CD4-positive, CD25-positive, alpha-beta regulatory T cell (primary cell): ENCODE data around the gene LRRC40. TPM values are rescaled to one million over a fixed set of nuclear protein-coding genes. Genes with fewer than 3 reads are reported as not detected.

Experiments
- ATAC-seq, 2 donors: fragments of 150-1000 bp; cut with Tn5 transposase; one replicate each; pipeline ENCODE4 v1.10.0; 2021; ENCODE audit warnings: low read depth in 2 of 2, moderate number of reproducible peaks in 2 of 2, moderate library complexity in 1 of 2
- DNase-seq, 3 donors: peaks; one replicate each; pipeline versions ENCODE4 v3.0.0 to v3.0.0-alpha.2; 2012 to 2022; ENCODE audit warnings: mixed read lengths in 1 of 3
- H3K27ac ChIP-seq: one replicate; pipeline ENCODE4 v1.7.0; 2013; ENCODE audit warnings: mild to moderate bottlenecking, low read length; ENCODE audit not compliant: insufficient read depth, poor library complexity, severe bottlenecking
- H3K27me3 ChIP-seq: one replicate; pipeline ENCODE4 v1.7.0; 2013; ENCODE audit warnings: low read length; ENCODE audit not compliant: control insufficient read depth, insufficient read depth
- H3K36me3 ChIP-seq: one replicate; pipeline ENCODE4 v1.7.0; 2013; ENCODE audit warnings: mild to moderate bottlenecking, low read length, moderate library complexity; ENCODE audit not compliant: control insufficient read depth, insufficient read depth
- H3K4me1 ChIP-seq: 2 replicates; pipeline ENCODE4 v1.7.0; 2013; ENCODE audit warnings: mild to moderate bottlenecking, low read length; ENCODE audit not compliant: insufficient read depth, control insufficient read depth, poor library complexity, severe bottlenecking
- H3K4me3 ChIP-seq: one replicate; pipeline ENCODE4 v1.7.0; 2013; ENCODE audit warnings: low read depth, mild to moderate bottlenecking, low read length, moderate library complexity
- H3K9me3 ChIP-seq, 2 experiments: 1 replicate in 1 of 2; 2 replicates in 1 of 2; pipeline ENCODE4 v1.7.0; 2013; ENCODE audit warnings: low read length in 2 of 2, mild to moderate bottlenecking in 1 of 2, moderate library complexity in 1 of 2; ENCODE audit not compliant: control insufficient read depth in 2 of 2
- H3K27ac Mint-ChIP-seq, 3 donors: one replicate each; pipeline ENCODE4 v1.8.0; 2020 to 2022; ENCODE audit warnings: mild to moderate bottlenecking in 3 of 3, mixed read lengths in 3 of 3, moderate library complexity in 2 of 3
- H3K27me3 Mint-ChIP-seq: one replicate; pipeline ENCODE4 v1.8.0; 2022; ENCODE audit warnings: mild to moderate bottlenecking, mixed read lengths
- H3K36me3 Mint-ChIP-seq: one replicate; pipeline ENCODE4 v1.8.0; 2020; ENCODE audit warnings: mixed read lengths
- H3K4me1 Mint-ChIP-seq, 4 donors: one replicate each; pipeline ENCODE4 v1.8.0; 2020 to 2022; ENCODE audit warnings: mixed read lengths in 4 of 4, mild to moderate bottlenecking in 1 of 4
- H3K4me3 Mint-ChIP-seq, 4 donors: one replicate each; pipeline ENCODE4 v1.8.0; 2020 to 2022; ENCODE audit warnings: mild to moderate bottlenecking in 4 of 4, mixed read lengths in 4 of 4, moderate library complexity in 3 of 4
- H3K9me3 Mint-ChIP-seq, 7 donors: one replicate each; pipeline ENCODE4 v1.8.0; 2020 to 2022; ENCODE audit warnings: mixed read lengths in 7 of 7, mild to moderate bottlenecking in 3 of 7, moderate library complexity in 2 of 7
- polyA plus RNA-seq, 4 donors: library from polyadenylated mRNA; unstranded; fragments of 300-500 nt; fragmentation: Illumina TruSeq; gene quantifications; one replicate each; pipeline ENCODE4 v1.2.3, GENCODE V29; 2021
- total RNA-seq: library from RNA; stranded (reverse); gene quantifications from one replicate; pipeline ENCODE4 v1.2.3, GENCODE V29; 2022

LRRC40 gene
- total and polyA plus RNA-seq, 5 donors from 2014 or later: 6.9 to 15.7 (median 8.6) TPM

DNA sequence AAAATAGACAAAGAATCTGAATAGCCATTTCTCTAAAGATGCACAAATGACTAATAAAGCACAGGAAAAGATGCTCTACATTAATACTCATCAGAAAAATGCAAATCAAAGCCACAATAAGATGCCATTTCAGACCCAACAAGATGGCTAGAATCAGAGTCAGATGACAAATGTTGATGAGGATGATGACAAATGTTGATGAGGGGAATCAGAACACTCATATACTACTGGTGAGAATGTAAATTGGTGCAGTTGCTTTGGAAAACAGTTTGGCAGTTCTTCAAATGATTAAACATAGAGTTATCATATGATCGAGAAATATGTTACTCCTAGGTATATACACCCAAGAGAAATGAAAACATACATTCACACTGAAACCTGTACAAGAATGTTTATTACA, 33.9 kb downstream of the LRRC40 start:
- no peak overlapping the region for H3K27ac ChIP-seq
- H3K27me3 ChIP-seq: no peaks in the 10 kb centered on the region
- H3K9me3 Mint-ChIP-seq: no peaks in the 10 kb centered on the region
- ATAC-seq (no peak), DNase-seq (no peak)
- no peak overlapping the region for H3K4me3 Mint-ChIP-seq
- no peaks in the 10 kb centered on the region for H3K27me3 Mint-ChIP-seq
- peaks cover 16% of the 10 kb centered on the region for H3K36me3 ChIP-seq
- no peak overlapping the region for H3K27ac Mint-ChIP-seq
- no peak overlapping the region for H3K4me3 ChIP-seq
- H3K4me1 Mint-ChIP-seq: peaks cover 0 to 13% (median under 1%) of the 10 kb centered on the region in 4 donors
- H3K9me3 ChIP-seq: no peaks in the 10 kb centered on the region
- no peaks in the 10 kb centered on the region for H3K4me1 ChIP-seq
- peaks cover 48% of the 10 kb centered on the region for H3K36me3 Mint-ChIP-seq

DNA sequence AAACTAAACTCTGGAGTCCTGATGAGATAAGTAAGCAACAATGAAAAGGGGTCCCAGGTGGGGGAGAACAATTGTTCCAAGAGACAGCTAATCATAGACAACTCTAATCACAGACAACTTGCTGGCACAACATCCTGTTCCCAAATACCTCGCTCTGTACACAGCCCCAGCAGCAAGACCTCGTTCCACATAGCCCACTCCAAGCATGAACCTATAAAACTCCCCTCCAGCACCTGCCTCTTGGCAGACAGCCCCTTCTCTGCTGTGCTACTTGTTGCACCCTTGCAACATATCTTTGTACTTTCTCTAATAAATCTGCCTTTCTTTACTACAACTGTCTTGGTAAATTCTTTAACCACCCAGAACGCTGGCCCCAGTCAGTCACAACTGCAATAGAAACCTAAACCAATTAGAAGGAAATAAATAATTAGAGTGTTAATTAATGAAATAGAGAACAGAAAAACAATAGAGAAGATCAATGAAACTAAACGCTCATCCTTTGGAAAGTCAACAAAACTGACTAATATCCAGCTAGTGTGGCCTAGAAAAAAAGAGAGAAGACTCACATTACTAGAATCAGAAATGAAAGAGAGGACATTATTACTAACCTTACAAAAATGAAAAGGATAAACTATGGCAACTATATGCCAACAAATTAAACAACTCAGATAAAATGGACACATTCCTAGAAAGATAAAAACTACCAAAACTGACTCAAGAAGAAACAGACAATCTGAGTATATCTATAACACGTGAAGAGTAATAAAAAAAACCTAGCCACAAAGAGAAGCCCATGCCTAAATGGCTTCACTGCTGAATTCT, 36.1 kb downstream of the LRRC40 start:
- no peaks in the 10 kb centered on the region for H3K9me3 ChIP-seq
- H3K4me1 Mint-ChIP-seq: peaks cover 0 to 13% (median under 1%) of the 10 kb centered on the region in 4 donors
- H3K27me3 Mint-ChIP-seq: no peaks in the 10 kb centered on the region
- H3K27me3 ChIP-seq: no peaks in the 10 kb centered on the region
- peak overlapping the region in 2 of 3 donors; percentile 11 to 23 for H3K27ac Mint-ChIP-seq
- no peaks in the 10 kb centered on the region for H3K9me3 Mint-ChIP-seq
- H3K4me1 ChIP-seq: no peaks in the 10 kb centered on the region
- no peak overlapping the region for H3K4me3 ChIP-seq
- H3K36me3 Mint-ChIP-seq: peaks cover 45% of the 10 kb centered on the region
- ATAC-seq (no peak), DNase-seq (no peak)
- H3K27ac ChIP-seq: no peak overlapping the region
- H3K36me3 ChIP-seq: peaks cover 9% of the 10 kb centered on the region
- no peak overlapping the region for H3K4me3 Mint-ChIP-seq

DNA sequence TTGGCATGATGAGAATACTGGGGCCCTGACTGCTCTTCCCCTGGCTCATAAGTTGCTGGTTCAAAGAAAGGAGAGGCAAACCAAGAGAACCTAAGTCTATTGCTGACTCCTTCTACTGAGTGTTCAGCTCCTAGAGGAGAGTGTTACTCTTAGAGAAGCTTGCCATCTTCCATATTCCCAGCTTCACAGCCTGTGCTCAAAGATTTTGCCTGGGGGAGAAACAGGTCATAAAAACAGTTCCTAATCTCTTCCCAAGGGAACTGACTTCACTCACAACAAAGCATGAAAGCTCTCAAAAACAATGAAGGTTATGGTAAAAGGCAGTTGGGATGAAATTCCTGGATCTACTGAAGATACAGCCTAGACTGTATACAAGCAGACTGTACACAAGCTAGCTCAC, 37.1 kb downstream of the LRRC40 start:
- peaks cover 0 to 17% (median under 1%) of the 10 kb centered on the region in 4 donors for H3K4me1 Mint-ChIP-seq
- H3K9me3 ChIP-seq: no peaks in the 10 kb centered on the region
- H3K4me1 ChIP-seq: no peaks in the 10 kb centered on the region
- DNase-seq (no peak), ATAC-seq (no peak)
- H3K27ac ChIP-seq: no peak overlapping the region
- H3K27me3 Mint-ChIP-seq: no peaks in the 10 kb centered on the region
- H3K4me3 ChIP-seq: no peak overlapping the region
- no peak overlapping the region for H3K27ac Mint-ChIP-seq
- H3K27me3 ChIP-seq: no peaks in the 10 kb centered on the region
- H3K9me3 Mint-ChIP-seq: no peaks in the 10 kb centered on the region
- H3K4me3 Mint-ChIP-seq: no peak overlapping the region
- peaks cover 42% of the 10 kb centered on the region for H3K36me3 Mint-ChIP-seq
- H3K36me3 ChIP-seq: peaks cover 6% of the 10 kb centered on the region

DNA sequence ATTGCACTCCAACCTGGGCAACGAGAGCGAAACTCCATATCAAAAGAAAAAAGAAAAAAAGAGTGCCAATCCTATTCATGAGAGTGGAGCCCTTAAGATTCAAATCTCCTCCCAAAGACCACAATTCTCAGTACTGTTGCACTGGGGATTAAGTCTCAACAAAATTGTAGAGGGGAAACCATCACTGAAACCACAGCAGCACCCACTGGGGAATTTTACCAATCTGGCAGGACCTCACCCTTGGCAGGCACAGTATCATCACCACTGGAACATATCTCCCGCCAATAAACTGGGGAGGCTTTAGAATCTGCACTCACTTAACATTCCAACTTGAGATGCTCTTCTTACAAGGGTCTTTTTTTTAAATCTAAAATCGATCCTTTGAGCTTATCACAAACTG, 41.0 kb downstream of the LRRC40 start:
- peaks cover 0 to 9% (median under 1%) of the 10 kb centered on the region in 4 donors for H3K4me1 Mint-ChIP-seq
- H3K4me3 ChIP-seq: no peak overlapping the region
- no peak overlapping the region for H3K27ac Mint-ChIP-seq
- H3K4me1 ChIP-seq: no peaks in the 10 kb centered on the region
- no peak for ATAC-seq
- DNase-seq: no peak
- peaks cover 40% of the 10 kb centered on the region for H3K36me3 Mint-ChIP-seq
- no peak overlapping the region for H3K4me3 Mint-ChIP-seq
- H3K27me3 ChIP-seq: no peaks in the 10 kb centered on the region
- no peak overlapping the region for H3K27ac ChIP-seq
- H3K27me3 Mint-ChIP-seq: no peaks in the 10 kb centered on the region
- no peaks in the 10 kb centered on the region for H3K9me3 ChIP-seq
- no peaks in the 10 kb centered on the region for H3K9me3 Mint-ChIP-seq
- peaks cover 7% of the 10 kb centered on the region for H3K36me3 ChIP-seq

DNA sequence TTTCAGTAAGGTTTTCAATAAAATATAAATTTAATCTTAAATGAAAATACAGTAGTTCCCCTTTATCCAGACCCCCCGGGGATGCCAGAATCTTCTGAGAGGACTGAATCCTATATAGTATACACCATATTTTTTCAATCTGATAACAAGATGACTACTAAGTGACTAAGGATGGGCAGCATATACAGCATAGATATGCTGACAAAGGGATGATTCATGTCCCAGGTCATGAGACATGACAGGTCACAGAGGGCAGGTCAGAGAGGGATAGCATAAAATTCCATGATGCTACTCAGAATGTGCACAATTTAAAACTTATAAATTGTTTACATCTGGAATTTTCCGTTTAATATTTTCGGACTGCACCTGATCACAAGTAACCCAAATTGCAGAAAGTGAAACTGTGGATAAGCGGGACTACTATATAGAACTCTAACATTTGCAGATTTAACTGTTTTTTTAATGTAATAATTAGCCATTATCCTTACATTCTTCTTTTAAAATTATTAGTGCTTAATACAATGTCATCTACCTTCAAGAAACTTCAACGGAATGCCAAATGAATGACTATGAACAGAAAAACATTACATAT, 48.8 kb downstream of the LRRC40 start:
- Mint-ChIP-seq H3K4me3 (no peak overlapping the region), H3K27me3 (no peaks in the 10 kb centered on the region), H3K4me1 (peaks cover 0 to 6% (median 0%) of the 10 kb centered on the region in 4 donors), H3K27ac (no peak overlapping the region), H3K9me3 (no peaks in the 10 kb centered on the region), H3K36me3 (peaks cover 23% of the 10 kb centered on the region)
- no peaks in the 10 kb centered on the region for H3K9me3 ChIP-seq
- no peak overlapping the region for H3K27ac ChIP-seq
- DNase-seq (no peak), ATAC-seq (no peak)
- peaks cover 3% of the 10 kb centered on the region for H3K36me3 ChIP-seq
- H3K27me3 ChIP-seq: no peaks in the 10 kb centered on the region
- no peaks in the 10 kb centered on the region for H3K4me1 ChIP-seq
- H3K4me3 ChIP-seq: no peak overlapping the region

DNA sequence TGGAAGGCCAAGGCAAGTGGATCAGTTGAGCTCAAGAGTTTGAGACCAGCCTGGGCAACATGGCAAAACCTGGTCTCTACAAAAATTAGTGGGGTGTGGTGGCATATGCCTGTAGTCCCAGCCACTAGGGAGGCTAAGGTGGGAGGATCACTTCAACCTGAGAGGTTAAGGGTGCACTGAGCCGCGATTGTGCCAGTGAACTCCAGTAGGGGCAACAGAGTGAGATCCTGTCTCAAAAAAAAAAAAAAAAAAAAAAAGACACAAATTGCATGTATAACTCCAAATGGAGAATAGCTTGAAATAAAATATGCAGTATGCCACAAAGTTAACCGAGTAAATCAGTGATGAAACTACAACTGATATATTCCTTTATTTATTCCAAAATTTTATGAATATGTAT, 51.6 kb downstream of the LRRC40 start:
- H3K27ac ChIP-seq: no peak overlapping the region
- H3K4me1 Mint-ChIP-seq: peaks cover 0 to 6% (median 0%) of the 10 kb centered on the region in 4 donors
- H3K4me3 ChIP-seq: no peak overlapping the region
- peaks cover 19% of the 10 kb centered on the region for H3K36me3 Mint-ChIP-seq
- no peaks in the 10 kb centered on the region for H3K9me3 ChIP-seq
- H3K4me3 Mint-ChIP-seq: no peak overlapping the region
- H3K27ac Mint-ChIP-seq: peak overlapping the region in 1 of 3 donors; percentile 62
- no peaks in the 10 kb centered on the region for H3K27me3 ChIP-seq
- DNase-seq: no peak
- no peaks in the 10 kb centered on the region for H3K27me3 Mint-ChIP-seq
- no peaks in the 10 kb centered on the region for H3K9me3 Mint-ChIP-seq
- ATAC-seq: no peak
- H3K36me3 ChIP-seq: peaks cover 5% of the 10 kb centered on the region
- no peaks in the 10 kb centered on the region for H3K4me1 ChIP-seq

DNA sequence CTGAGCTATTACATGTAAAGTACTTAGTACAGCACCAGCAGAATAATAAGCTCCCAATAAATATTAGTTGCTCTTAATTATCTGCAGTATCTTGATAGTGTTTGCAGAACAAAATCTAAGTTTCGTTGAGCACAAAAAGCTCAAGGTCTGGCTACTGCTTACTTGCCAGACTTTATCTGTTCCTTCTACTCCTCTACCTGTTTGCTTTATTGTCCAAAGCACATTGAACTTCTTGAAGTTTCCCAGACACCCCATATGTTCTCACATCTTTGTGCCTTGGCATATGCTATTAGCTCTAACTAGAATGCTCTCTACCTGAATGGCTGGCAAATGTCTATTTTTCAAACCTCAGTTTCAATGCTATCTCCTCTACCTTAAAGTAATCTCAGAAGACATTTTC, 54.9 kb downstream of the LRRC40 start:
- Mint-ChIP-seq H3K4me1 (peaks cover 0 to 6% (median 0%) of the 10 kb centered on the region in 4 donors), H3K4me3 (no peak overlapping the region), H3K9me3 (no peaks in the 10 kb centered on the region)

DNA sequence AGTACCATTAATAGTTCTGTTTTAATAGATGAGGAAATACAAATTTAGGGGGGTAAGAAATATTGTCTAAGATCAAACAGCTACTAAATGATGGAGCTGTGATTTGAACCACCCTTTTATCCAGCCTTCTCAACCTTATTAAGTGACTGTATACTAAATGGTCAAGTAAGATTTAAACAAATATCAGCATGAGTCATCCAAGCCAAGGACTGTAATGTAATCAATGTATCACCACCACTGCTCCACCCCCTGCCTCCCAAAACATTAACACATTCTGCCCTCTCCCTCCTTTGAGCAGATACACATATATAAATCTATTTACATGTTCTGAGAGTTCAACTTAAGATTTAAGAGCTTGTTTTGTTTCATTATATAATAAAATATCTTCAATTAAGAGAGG, 58.9 kb downstream of the LRRC40 start:
- DNase-seq: no peak
- H3K4me3 Mint-ChIP-seq: no peak overlapping the region

More for the DNA sequence above, 54.9 kb downstream of the LRRC40 start:
- DNase-seq: no peak
- no peak overlapping the region for H3K27ac Mint-ChIP-seq
- Histone ChIP-seq H3K27ac (no peak overlapping the region), H3K9me3 (no peaks in the 10 kb centered on the region), H3K4me3 (no peak overlapping the region), H3K27me3 (no peaks in the 10 kb centered on the region), H3K36me3 (peaks cover 15% of the 10 kb centered on the region), H3K4me1 (no peaks in the 10 kb centered on the region)
- H3K27me3 Mint-ChIP-seq: no peaks in the 10 kb centered on the region
- ATAC-seq: no peak
- peaks cover 25% of the 10 kb centered on the region for H3K36me3 Mint-ChIP-seq

More for the DNA sequence above, 58.9 kb downstream of the LRRC40 start:
- no peak overlapping the region for H3K4me3 ChIP-seq
- Mint-ChIP-seq H3K4me1 (no peaks in the 10 kb centered on the region), H3K27me3 (no peaks in the 10 kb centered on the region), H3K36me3 (peaks cover 18% of the 10 kb centered on the region), H3K27ac (no peak overlapping the region), H3K9me3 (no peaks in the 10 kb centered on the region)
- ATAC-seq: no peak
- H3K27ac ChIP-seq: no peak overlapping the region
- peaks cover 26% of the 10 kb centered on the region for H3K36me3 ChIP-seq
- H3K27me3 ChIP-seq: no peaks in the 10 kb centered on the region
- no peaks in the 10 kb centered on the region for H3K9me3 ChIP-seq
- no peaks in the 10 kb centered on the region for H3K4me1 ChIP-seq
